GM19193 (cell line): ENCODE data around the gene DEF6.

Experiments
- POLR2A ChIP-seq: IDR thresholded peaks from 4 replicates; pipeline ENCODE4 v1.6.1; 2011; ENCODE audit not compliant: insufficient read depth, insufficient read length; ENCODE audit errors: extremely low read depth

The DEF6 gene

GRCh38 chr6:35295521-35296315 lies 1.9 kb upstream of the DEF6 start:
- no peak for TF ChIP-seq POLR2A

GRCh38 chr6:35296931-35297600 lies 552 bp upstream of the DEF6 start:
- TF ChIP-seq POLR2A: no peak

GRCh38 chr6:35298625-35299140 lies 1.1 kb downstream of the DEF6 start:
- TF ChIP-seq POLR2A: no peak

- no peak for TF ChIP-seq POLR2A
These were observed 2.1 kb downstream of the DEF6 start for GRCh38 chr6:35299674-35300073.

GRCh38 chr6:35300848-35301247 lies 3.2 kb downstream of the DEF6 start:
- no peak for TF ChIP-seq POLR2A

GRCh38 chr6:35302604-35303241 lies 5.1 kb downstream of the DEF6 start:
- TF ChIP-seq POLR2A: peak; percentile 72

GRCh38 chr6:35304299-35304698 lies 6.7 kb downstream of the DEF6 start:
- TF ChIP-seq POLR2A: no peak

- no peak for TF ChIP-seq POLR2A
These were observed 7.5 kb downstream of the DEF6 start for GRCh38 chr6:35305117-35305516.

GRCh38 chr6:35309611-35310264 lies 12.1 kb downstream of the DEF6 start:
- TF ChIP-seq POLR2A: no peak

- no peak for TF ChIP-seq POLR2A
These were observed 12.7 kb downstream of the DEF6 start for GRCh38 chr6:35310265-35310831.

GRCh38 chr6:35311390-35312075 lies 13.9 kb downstream of the DEF6 start:
- TF ChIP-seq POLR2A: no peak

GRCh38 chr6:35312076-35312800 lies 14.6 kb downstream of the DEF6 start:
- no peak for TF ChIP-seq POLR2A

GRCh38 chr6:35312807-35313206 lies 15.2 kb downstream of the DEF6 start:
- TF ChIP-seq POLR2A: no peak
